Mesenchymal stem cell (in vitro differentiated cells and primary cell): ENCODE results near the gene TRIM73.
"Not testable (repeated sequence)": the region's sequence is repeated elsewhere in the genome, so short reads cannot be mapped to it uniquely, and the experiment has no call there.

ENCODE experiments used
- DNase-seq: peaks from one replicate; pipeline ENCODE4 v3.0.0-alpha.2; 2013
- H2AFZ ChIP-seq: one replicate; pipeline ENCODE4 v1.6.1; 2013; ENCODE audit warnings: low read depth, mild to moderate bottlenecking, control low read depth, inconsistent platforms, low read length, moderate library complexity
- H2AK5ac ChIP-seq: 2 replicates; pipeline ENCODE4 v1.6.1; 2013; ENCODE audit warnings: low read length, moderate library complexity, mild to moderate bottlenecking, inconsistent platforms; ENCODE audit not compliant: severe bottlenecking
- H2BK120ac ChIP-seq: one replicate; pipeline ENCODE4 v1.6.1; 2013; ENCODE audit warnings: low read depth, mild to moderate bottlenecking, inconsistent platforms, low read length, moderate library complexity
- H2BK12ac ChIP-seq, 2 experiments: one replicate each; pipeline ENCODE4 v1.6.1; 2013; ENCODE audit warnings: inconsistent platforms in 2 of 2, low read length in 2 of 2, mild to moderate bottlenecking in 2 of 2, moderate library complexity in 2 of 2, control low read depth in 1 of 2
- H2BK15ac ChIP-seq: one replicate; pipeline ENCODE4 v1.6.1; 2013; ENCODE audit warnings: mild to moderate bottlenecking, low read depth, inconsistent platforms; ENCODE audit not compliant: poor library complexity, severe bottlenecking
- H2BK5ac ChIP-seq: 2 replicates; pipeline ENCODE4 v1.6.1; 2013; ENCODE audit warnings: low read depth, mild to moderate bottlenecking, low read length, control low read depth, inconsistent platforms; ENCODE audit not compliant: poor library complexity, severe bottlenecking
- H3K14ac ChIP-seq, 2 experiments: one replicate each; pipeline ENCODE4 v1.6.1; 2013; ENCODE audit warnings: inconsistent platforms in 2 of 2, low read length in 2 of 2, control low read depth in 1 of 2, mild to moderate bottlenecking in 1 of 2, moderate library complexity in 1 of 2
- H3K18ac ChIP-seq, 2 experiments: one replicate each; pipeline ENCODE4 v1.6.1; 2013; ENCODE audit warnings: inconsistent platforms in 2 of 2, low read length in 2 of 2, control low read depth in 1 of 2, low read depth in 1 of 2, mild to moderate bottlenecking in 1 of 2
- H3K23ac ChIP-seq, 2 experiments: one replicate each; pipeline ENCODE4 v1.6.1; 2013; ENCODE audit warnings: inconsistent platforms in 2 of 2, low read length in 2 of 2, mild to moderate bottlenecking in 2 of 2, moderate library complexity in 2 of 2, control low read depth in 1 of 2
- H3K27ac ChIP-seq: 2 replicates; pipeline ENCODE4 v1.5.1; 2013; ENCODE audit warnings: mild to moderate bottlenecking, moderate library complexity, low read length, control low read depth, inconsistent platforms; ENCODE audit not compliant: poor library complexity, severe bottlenecking
- H3K27me3 ChIP-seq, 2 experiments: 2 replicates each; pipeline versions ENCODE4 v1.6.1 to v1.7.0; 2013; ENCODE audit warnings: low read length in 2 of 2, mild to moderate bottlenecking in 2 of 2, moderate library complexity in 2 of 2, control low read depth in 1 of 2, inconsistent platforms in 1 of 2; ENCODE audit not compliant: control insufficient read depth in 1 of 2, insufficient read depth in 1 of 2
- H3K36me3 ChIP-seq, 2 experiments: 2 replicates each; pipeline versions ENCODE4 v1.6.1 to v1.7.0; 2013; ENCODE audit warnings: low read length in 2 of 2, control low read depth in 1 of 2, inconsistent platforms in 1 of 2, low read depth in 1 of 2, mild to moderate bottlenecking in 1 of 2; ENCODE audit not compliant: insufficient read depth in 2 of 2, control insufficient read depth in 1 of 2
- H3K4ac ChIP-seq, 2 experiments: one replicate each; pipeline ENCODE4 v1.6.1; 2013; ENCODE audit warnings: inconsistent platforms in 2 of 2, low read length in 2 of 2, mild to moderate bottlenecking in 2 of 2, moderate library complexity in 2 of 2, control low read depth in 1 of 2, low read depth in 1 of 2
- H3K4me1 ChIP-seq: 2 replicates; pipeline ENCODE4 v1.6.1; 2013; ENCODE audit warnings: low read depth, low read length, control low read depth; ENCODE audit not compliant: control insufficient read depth, insufficient read depth
- H3K4me2 ChIP-seq: 2 replicates; pipeline ENCODE4 v1.6.1; 2013; ENCODE audit warnings: low read length, mild to moderate bottlenecking, inconsistent platforms; ENCODE audit not compliant: poor library complexity, severe bottlenecking
- H3K4me3 ChIP-seq, 2 experiments: 2 replicates each; pipeline versions ENCODE4 v1.5.1 to v1.7.0; 2013; ENCODE audit warnings: low read length in 2 of 2, mild to moderate bottlenecking in 2 of 2, control low read depth in 1 of 2, low read depth in 1 of 2; ENCODE audit not compliant: insufficient read depth in 1 of 2
- H3K79me1 ChIP-seq: replicated peaks from 2 replicates; pipeline ENCODE4 v1.6.1; 2013; ENCODE audit warnings: mild to moderate bottlenecking, control low read depth, low read length, inconsistent platforms; ENCODE audit not compliant: poor library complexity, severe bottlenecking
- H3K9ac ChIP-seq: 2 replicates; pipeline ENCODE4 v1.7.0; 2013; ENCODE audit warnings: mild to moderate bottlenecking, low read length, moderate library complexity
- H3K9me3 ChIP-seq: 2 replicates; pipeline ENCODE4 v1.7.0; 2013; ENCODE audit warnings: mild to moderate bottlenecking, low read length; ENCODE audit not compliant: control insufficient read depth
- H4K8ac ChIP-seq: one replicate; pipeline ENCODE4 v1.6.1; 2013; ENCODE audit warnings: inconsistent platforms, mild to moderate bottlenecking, low read length, moderate library complexity
- H4K91ac ChIP-seq: one replicate; pipeline ENCODE4 v1.6.1; 2013; ENCODE audit warnings: mild to moderate bottlenecking, low read length, inconsistent platforms
- WGBS: methylation state at CpG from one replicate; pipeline ENCODE4 v1.1.7; 2013; ENCODE audit warnings: mixed read lengths; 5-methylcytosine and 5-hydroxymethylcytosine counted together

Gene TRIM73

GRCh38 chr7:75393194-75393593 is 2.2 kb upstream of the TRIM73 start:
- not testable (repeated sequence) for H3K23ac ChIP-seq, DNase-seq, H3K4ac ChIP-seq, H3K9ac ChIP-seq, H4K8ac ChIP-seq, H3K9me3 ChIP-seq, H2BK15ac ChIP-seq, H3K14ac ChIP-seq, H2BK120ac ChIP-seq, H3K79me1 ChIP-seq, H2BK12ac ChIP-seq, H2BK5ac ChIP-seq, H2AK5ac ChIP-seq, H2AFZ ChIP-seq, H3K36me3 ChIP-seq, H3K4me2 ChIP-seq, H3K4me3 ChIP-seq, H4K91ac ChIP-seq, H3K18ac ChIP-seq, H3K27ac ChIP-seq, H3K4me1 ChIP-seq, H3K27me3 ChIP-seq
- no CpG with 5 or more reads among the region's 6 CpGs for WGBS

- H3K36me3 ChIP-seq, H2AFZ ChIP-seq, H3K4ac ChIP-seq, H2AK5ac ChIP-seq, H3K27me3 ChIP-seq, DNase-seq, H3K23ac ChIP-seq, H3K4me2 ChIP-seq, H4K91ac ChIP-seq, H3K9ac ChIP-seq, H2BK15ac ChIP-seq, H3K14ac ChIP-seq, H3K4me3 ChIP-seq, H3K4me1 ChIP-seq, H2BK12ac ChIP-seq, H2BK120ac ChIP-seq, H3K9me3 ChIP-seq, H2BK5ac ChIP-seq, H3K79me1 ChIP-seq, H4K8ac ChIP-seq, H3K18ac ChIP-seq, H3K27ac ChIP-seq: not testable (repeated sequence)
- no CpG with 5 or more reads among the region's 2 CpGs for WGBS
Measured at GRCh38 chr7:75397865-75398264, 2.4 kb downstream of the TRIM73 start.

GRCh38 chr7:75398771-75399700 is 3.6 kb downstream of the TRIM73 start:
- not testable (repeated sequence) for H3K18ac ChIP-seq, H3K14ac ChIP-seq, H3K27me3 ChIP-seq, H2AK5ac ChIP-seq, H2BK120ac ChIP-seq, H3K4me1 ChIP-seq, H4K91ac ChIP-seq, H3K4me3 ChIP-seq, H3K23ac ChIP-seq, H3K4me2 ChIP-seq, H3K9ac ChIP-seq, H3K27ac ChIP-seq, H3K4ac ChIP-seq, DNase-seq, H3K36me3 ChIP-seq, H3K79me1 ChIP-seq, H2BK5ac ChIP-seq, H4K8ac ChIP-seq, H2BK12ac ChIP-seq, H2AFZ ChIP-seq, H3K9me3 ChIP-seq, H2BK15ac ChIP-seq
- WGBS: no CpG with 5 or more reads among the region's 34 CpGs

- not testable (repeated sequence) for H2BK15ac ChIP-seq, H3K27ac ChIP-seq, H3K4me2 ChIP-seq, H3K4me1 ChIP-seq, H3K18ac ChIP-seq, H2BK5ac ChIP-seq, H3K36me3 ChIP-seq, H3K79me1 ChIP-seq, H2BK120ac ChIP-seq, H3K14ac ChIP-seq, H3K9ac ChIP-seq, H2AK5ac ChIP-seq, H3K27me3 ChIP-seq, H2BK12ac ChIP-seq, H3K4ac ChIP-seq, H3K23ac ChIP-seq, H4K8ac ChIP-seq, H3K4me3 ChIP-seq, H4K91ac ChIP-seq, H3K9me3 ChIP-seq, DNase-seq, H2AFZ ChIP-seq
- WGBS: no CpG with 5 or more reads among the region's 6 CpGs
Measured at GRCh38 chr7:75400575-75400974, 5.1 kb downstream of the TRIM73 start.
